NCI-H345 treated with DMSO at 0.1 percent for 48 hours (cell line): ENCODE data around the gene CDADC1.

Experiments
- DNase-seq: peaks from one replicate; lab custom pipeline; 2025; ENCODE audit not compliant: unreplicated experiment; lab: John Stamatoyannopoulos, UW

The CDADC1 gene

GRCh38 chr13:49247643-49248621, at the start of gene CDADC1:
TSS of gene CDADC1 (plus strand) at chr13:49247925. CDS start at chr13:49248038, 113 bp downstream.
- DNase-seq = no peak

GRCh38 chr13:49206641-49207040, 41.1 kb upstream of the CDADC1 start:
- no peak for DNase-seq

GRCh38 chr13:49208619-49209018, 39.1 kb upstream of the CDADC1 start:
- DNase-seq = no peak

- no peak for DNase-seq
Measured at GRCh38 chr13:49210114-49210513, 37.6 kb upstream of the CDADC1 start.

GRCh38 chr13:49210669-49211068, 37.1 kb upstream of the CDADC1 start:
- no peak for DNase-seq

GRCh38 chr13:49213539-49213938, 34.2 kb upstream of the CDADC1 start:
- no peak for DNase-seq

GRCh38 chr13:49213997-49214916, 33.5 kb upstream of the CDADC1 start:
- no peak for DNase-seq

GRCh38 chr13:49214917-49215376, 32.8 kb upstream of the CDADC1 start:
- DNase-seq = no peak

GRCh38 chr13:49216334-49216733, 31.4 kb upstream of the CDADC1 start:
- DNase-seq = no peak

GRCh38 chr13:49217962-49218492, 29.7 kb upstream of the CDADC1 start:
- DNase-seq = no peak

GRCh38 chr13:49218493-49219051, 29.2 kb upstream of the CDADC1 start:
- no peak for DNase-seq

- no peak for DNase-seq
Measured at GRCh38 chr13:49219647-49220035, 28.1 kb upstream of the CDADC1 start.

GRCh38 chr13:49220036-49220855, 27.5 kb upstream of the CDADC1 start, which contains the start of gene MLNR:
TSS of gene MLNR (plus strand) at chr13:49220338. CDS start at chr13:49220338, 0 bp downstream.
- DNase-seq = peak; percentile 7

- DNase-seq = no peak
Measured at GRCh38 chr13:49220856-49221589, 26.7 kb upstream of the CDADC1 start.

- no peak for DNase-seq
Measured at GRCh38 chr13:49221590-49221965, 26.1 kb upstream of the CDADC1 start.

GRCh38 chr13:49225223-49226042, 22.3 kb upstream of the CDADC1 start:
- no peak for DNase-seq

GRCh38 chr13:49226613-49227012, 21.1 kb upstream of the CDADC1 start:
- no peak for DNase-seq

- no peak for DNase-seq
Measured at GRCh38 chr13:49234741-49235140, 13.0 kb upstream of the CDADC1 start.
